Stimulated activated CD4-positive, alpha-beta T cell treated with anti-CD3 and anti-CD28 coated beads, Interleukin-4, amount 100 ng/mL, for 48 hours (primary cell): ENCODE data around the gene CATSPERB.
"Not testable (repeated sequence)": the region's sequence is repeated elsewhere in the genome, so short reads cannot be mapped to it uniquely, and the experiment has no call there.

Experiments used
- DNase-seq, 2 donors: peaks; one replicate each; pipeline ENCODE4 v3.0.0-alpha.2; 2020; ENCODE audit warnings: low read depth in 2 of 2

The CATSPERB gene

DNA sequence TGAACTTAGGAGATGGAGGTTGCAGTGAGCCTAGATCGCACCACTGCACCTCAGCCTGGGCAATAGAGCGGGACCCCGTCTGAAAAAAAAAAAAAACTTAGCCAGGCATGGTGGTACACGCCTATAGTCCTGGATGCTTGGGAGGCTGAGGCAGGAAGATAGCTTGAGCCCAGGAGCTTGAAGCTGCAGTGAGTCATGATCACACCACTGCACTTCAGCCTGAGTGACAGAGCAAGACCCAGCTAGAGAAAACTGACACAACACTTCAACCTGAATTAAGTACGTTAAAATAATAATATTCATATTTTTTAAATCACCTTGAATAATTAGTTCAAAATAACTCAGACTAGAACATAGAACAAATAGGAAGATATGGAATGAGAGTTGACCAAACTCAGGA is 5.7 kb upstream of the CATSPERB start:
- no peak for DNase-seq

DNA sequence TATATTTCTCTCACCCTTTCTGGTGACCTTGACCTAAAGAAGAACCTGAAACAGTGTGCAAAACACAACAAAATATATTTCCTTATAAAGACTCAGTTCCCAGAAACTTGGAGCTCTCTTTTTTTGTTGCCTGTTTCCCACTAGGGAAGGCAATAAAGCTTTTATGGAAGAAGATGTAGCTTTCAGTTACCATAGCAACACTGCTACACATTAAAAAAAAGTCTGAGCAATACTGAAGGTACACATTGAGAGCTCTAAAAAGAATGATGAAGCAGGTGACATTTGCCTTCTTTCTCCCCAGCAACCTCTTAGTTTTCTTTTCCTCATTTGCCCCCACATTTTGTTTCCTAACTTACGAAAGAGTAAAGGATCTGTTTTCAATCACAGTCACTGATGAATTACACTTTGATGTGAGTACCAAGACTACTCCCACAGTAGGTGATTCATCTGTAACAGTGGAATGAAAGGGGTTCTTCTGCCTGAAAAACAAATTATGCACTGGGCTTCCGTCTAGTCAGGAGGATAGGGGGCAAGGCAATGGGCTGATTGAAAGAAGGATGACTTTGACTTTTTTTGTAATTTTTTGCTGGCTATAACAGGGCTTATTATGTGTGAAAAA is 1.1 kb upstream of the CATSPERB start:
- no peak for DNase-seq

DNA sequence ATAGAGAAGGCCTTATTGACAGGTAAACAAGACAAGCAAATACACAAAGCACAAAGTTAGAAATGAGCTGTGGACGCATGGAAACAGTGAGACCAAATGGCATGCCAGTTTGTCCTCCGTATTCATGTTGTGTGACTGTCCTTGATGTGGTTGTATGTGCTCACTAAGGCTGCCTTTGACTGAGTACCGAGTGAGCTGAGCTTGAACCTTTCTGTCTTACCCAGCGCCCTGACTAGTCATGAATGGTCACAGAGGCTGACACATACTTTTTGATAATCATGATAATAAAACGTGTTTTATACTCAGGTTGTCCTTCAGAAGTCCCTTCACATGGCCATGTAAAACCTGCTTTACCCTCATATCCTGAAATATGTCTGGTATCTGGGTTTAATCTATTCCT is 553 bp upstream of the CATSPERB start:
- no peak for DNase-seq

DNA sequence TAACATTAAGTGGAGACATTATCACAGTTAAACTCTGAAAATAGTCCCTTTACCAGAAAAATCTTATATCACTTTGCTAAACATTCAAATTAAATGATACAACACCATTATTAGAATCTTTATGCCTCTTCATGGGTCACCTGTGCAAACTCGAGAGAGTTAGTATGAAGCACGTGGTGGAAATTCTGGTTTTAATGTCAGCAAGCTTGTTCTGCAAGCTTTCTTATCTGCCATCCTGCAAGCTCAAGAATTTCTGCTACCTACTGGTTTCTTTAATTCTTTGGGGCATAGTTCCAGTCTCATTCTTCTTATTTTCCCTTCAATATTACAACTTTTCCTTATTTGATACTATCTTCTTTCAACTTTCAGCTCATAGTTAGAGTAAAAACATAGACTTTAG is 868 bp downstream of the CATSPERB start:
- DNase-seq = no peak

DNA sequence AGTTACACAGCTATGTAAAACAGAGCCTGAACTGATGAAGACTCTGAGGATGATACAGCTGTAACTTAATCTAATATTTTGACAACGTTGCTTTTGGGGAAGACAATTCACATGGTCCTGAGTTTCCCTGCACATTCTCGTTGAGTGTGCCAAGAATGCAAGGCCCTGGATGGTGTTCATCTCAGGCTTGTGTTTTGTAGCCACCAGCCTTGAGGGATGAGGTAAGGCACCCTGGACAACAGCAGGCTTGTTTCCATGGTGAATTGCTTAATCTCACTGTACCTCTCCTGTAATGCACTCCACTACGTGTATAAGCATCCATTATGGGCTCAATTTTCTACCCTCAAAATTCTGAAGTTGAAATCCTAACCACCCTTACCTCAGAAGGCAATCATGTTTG is 2.1 kb downstream of the CATSPERB start:
- DNase-seq = no peak

DNA sequence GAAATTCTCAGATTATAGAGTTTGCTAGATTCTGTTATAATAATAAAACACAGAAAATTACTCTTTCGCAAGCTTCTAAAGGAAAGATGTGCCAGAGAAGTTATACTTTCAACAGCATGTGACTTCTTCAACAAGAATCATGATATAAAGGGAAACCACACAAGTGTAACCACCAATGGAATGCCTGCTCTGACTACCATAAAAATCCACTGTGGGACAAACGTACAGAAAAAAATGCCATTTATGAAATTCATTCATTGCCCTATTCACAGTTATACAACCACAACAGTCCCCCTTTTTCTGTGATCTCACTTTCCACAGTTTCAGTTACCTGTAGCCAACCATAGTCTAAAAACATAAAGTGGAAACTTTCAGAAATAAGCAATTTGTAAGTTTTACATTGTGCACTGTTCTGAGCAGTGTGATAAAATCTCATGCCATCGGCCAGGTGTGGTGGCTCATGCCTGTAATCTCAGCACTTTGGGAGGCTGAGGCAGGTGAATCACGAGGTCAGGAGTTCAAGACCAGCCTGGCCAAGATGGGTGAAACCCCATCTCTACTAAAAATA is 3.2 kb downstream of the CATSPERB start:
- DNase-seq = no peak

DNA sequence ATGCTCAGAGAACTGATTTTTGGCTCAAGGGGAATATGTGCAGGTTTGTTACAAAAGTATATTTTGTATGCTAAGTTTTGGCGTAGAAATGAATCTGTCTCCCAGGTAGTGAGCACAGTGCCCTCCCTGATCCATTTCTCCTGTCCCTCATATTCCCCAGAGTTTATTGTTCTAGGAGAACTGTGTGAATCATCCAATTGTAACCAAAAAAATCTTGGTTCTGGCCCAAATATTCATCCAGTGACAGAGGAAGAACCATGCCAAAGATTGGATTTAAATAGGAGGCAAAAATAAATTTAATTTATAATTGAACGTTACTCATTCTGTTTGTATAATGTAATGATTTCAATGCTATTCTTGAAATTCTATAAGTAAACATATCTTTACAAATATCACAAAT is 4.8 kb downstream of the CATSPERB start:
- no peak for DNase-seq

DNA sequence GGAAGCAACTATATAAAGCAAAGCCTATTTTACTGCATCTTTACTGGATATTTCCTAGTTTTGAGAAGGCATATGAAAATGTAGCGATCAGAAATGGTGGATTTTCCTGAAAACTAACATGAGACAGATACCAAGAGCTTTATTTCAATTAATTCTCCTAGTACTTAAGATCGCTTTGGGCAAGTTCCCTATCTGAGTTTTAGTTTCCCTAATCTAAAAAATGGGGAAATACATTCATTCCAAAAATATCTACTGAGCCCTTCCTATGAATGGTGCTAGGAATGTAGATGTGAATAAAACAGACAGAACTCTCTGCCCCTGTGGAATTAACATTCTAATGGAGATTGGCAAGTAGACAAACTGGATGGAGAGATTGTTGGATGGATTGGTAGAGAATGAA is 8.4 kb downstream of the CATSPERB start:
- DNase-seq = no peak

DNA sequence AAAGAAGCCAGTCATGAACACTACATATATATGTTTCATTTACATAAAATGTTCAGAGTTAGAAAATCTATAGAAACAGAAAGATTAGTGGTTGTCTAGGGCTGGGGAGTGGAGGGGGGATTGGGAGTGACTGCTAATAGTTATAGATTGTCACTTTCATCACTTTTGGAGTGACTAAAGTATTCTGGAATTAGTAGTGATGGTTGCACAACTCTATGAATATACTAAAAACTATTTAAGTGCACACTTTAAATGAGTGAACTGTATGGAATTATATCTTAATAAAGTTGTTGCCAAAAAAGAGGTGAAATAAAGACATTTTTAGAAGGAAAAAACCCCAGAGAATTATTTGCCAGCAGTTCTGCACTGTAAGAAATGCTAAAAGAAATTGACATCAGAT is 9.5 kb downstream of the CATSPERB start:
- no peak for DNase-seq

DNA sequence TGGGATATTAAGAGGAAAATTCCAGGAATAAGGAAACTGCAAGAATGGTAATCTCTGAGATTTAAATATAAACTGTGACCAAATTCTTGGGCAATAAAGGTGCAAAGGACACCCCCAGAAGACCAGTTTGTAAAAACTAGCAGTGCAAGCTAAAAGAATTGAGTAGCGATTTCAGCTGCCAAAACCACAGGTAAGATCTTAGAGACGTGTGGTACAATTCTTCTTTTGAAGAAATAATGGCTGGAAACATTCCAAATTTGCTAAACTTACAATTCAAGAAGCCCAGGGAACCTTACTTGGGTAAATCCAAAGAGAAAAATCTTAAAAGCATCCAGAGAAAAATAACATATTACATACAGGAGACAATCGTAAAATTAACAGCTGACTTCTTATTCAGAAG is 12.0 kb downstream of the CATSPERB start:
- no peak for DNase-seq

DNA sequence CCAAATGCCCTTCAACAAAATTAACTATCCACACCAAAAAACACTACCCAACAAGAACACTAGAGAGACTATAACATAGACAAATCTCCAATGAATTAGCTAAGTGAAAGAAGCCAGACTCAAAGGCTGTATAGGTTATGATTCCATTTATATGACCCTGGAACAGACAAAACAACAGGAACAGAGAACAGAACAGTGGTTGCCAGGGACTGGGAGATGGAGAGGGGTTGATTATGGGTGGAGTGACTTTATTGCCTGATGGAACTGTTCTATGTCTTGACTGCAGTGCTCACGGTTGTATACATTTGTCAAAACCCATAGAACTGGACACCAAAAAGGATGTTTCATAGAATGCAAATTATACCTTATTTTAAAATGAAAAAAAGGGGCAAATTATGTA is 14.9 kb downstream of the CATSPERB start:
- DNase-seq = no peak

DNA sequence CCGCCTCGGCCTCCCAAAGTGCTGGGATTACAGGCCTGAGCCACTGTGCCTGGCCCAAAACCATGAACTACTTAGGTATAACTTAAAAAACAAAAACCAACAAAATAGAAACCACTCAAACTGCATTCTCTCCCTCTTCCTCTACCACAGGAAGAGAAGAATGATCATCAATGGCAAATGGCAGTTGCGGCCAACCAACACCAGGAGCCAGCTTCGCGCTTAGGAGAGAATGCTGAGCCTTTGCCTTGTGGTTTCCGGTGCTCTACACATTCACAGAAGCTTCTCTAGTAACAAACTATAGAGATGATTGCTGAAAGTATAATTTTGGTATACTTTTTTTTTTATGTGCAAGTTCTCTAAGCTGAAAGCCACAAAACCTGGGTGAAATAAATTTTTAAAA is 17.1 kb downstream of the CATSPERB start:
- DNase-seq = no peak

DNA sequence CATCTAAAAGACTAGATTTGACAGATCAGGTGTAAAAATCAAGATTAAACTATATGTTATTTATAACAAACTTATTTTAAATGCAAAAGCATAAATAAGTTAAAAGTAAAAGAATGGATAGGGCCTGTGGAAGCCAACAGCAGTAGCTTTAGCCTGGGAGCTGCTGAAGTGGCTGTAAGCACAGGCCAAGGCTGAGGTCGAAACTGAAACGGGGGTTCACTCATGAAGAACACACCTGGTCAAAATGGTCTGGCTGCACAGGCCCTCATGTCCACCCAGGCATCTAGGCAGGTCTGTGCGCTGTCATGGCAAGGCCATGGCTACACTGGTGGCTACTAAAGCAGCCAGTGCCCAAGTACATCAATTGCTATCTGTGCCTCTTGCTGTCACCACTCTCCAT is 23.1 kb downstream of the CATSPERB start:
- DNase-seq = no peak

DNA sequence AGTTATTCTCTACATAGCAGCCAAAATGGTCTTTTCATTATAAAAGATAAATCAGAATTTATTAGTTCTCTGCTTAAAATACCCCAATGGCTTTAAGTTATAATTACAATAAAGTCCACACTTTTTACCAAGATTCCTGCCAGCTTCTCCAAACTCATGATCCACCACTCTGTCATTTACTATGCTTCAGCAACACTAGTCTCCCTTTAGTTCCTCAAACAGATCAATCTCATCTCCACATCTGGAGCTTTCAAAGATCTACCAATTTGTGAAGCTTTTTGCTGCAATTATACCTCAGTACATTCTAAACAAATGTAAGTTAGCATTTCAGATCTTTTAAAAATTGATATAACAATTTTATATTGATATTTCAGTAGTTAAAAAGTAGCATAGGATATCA is 24.9 kb downstream of the CATSPERB start:
- DNase-seq = no peak

DNA sequence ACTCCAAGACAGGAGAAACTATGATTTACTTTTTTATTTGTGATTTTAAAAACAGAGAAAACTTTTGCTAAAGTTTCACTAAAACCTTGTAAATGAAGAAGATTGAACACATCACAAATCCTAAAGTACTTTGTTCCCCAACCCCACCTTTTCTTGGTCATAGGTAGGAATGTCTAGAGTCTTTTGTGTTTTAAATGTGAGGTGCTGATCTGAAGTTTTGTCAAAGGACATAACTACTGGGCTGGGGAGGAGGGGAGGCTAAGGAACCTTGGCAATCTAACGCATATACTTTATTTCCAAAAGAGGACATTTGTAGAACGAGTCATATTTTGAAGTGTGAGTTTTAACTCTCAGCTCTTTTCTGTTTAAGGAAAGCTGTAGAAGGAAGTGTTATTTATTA is 37.2 kb downstream of the CATSPERB start:
- DNase-seq = no peak

DNA sequence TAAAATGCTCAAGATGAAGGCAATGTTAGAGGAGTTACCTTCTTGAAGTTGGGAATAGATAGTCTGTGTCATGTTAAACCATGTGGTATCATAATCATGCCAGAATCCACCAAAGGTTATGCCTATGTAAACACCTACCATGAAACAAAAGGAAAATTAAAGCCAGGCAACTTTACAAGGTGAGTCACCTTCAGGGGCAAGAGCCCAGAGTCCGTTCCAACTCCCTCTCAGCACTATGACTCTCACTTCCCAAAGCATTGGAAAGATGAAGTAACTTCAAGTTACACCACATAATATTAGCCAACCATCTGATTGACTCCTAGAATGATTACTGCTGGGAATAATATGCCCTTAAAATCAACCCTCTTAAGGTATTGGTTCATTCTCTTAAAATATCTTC is 38.5 kb downstream of the CATSPERB start:
- DNase-seq = no peak

DNA sequence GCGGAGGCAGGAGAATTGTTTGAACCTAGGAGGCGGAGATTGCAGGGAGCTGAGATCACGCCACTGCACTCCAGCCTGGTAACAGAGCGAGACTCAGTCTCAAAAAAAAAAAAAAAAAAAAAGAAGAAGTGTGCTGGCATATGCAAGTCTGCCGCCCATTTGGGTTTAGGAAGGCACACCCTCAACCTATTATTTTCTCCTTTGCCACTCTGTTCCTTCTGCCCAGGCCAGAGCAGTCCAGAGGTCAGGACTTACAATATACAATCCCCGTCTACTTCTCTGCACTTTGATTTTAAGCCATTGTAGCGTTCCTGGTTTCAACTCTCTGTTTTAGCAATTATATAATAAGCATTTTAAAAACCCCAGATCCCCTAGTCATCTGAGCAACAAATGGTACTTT is 39.8 kb downstream of the CATSPERB start:
- DNase-seq = no peak

DNA sequence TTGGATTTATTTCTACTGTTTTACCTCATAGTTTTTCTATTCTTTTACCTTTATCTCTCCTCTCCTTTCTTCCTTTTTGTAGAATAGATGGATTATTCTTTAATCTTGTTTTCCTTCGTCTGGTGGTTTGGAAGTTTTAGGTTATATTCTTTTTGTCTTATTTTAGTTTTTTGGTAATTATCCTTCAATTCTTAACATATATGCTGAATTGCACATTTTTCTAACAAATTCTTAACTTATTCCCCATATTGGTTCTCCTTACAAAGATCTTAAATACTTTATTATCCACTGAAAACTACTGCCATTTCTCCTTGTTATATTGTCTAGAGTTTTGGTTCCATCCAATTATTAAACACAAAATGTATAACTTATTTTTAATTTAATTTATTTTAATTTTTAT is 42.3 kb downstream of the CATSPERB start:
- DNase-seq = no peak

DNA sequence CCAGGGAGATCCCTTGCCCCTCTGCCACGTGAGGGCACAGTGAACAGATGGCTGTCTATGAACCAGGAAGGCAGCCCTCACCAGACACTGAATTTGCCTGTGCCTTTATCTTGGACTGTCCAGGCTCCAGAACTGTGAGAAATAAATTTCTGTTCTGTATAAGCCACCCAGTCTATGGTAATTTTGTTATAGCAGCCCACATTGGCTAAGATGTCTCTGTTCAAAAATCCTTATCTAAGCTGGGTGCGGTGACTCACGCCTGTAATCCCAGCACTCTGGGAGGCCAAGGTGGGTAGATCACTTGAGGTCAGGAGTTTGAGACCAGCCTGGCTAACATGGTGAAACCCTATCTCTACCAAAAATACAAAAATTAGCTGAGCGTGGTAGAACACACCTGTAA is 44.5 kb downstream of the CATSPERB start:
- DNase-seq = not testable (repeated sequence)

DNA sequence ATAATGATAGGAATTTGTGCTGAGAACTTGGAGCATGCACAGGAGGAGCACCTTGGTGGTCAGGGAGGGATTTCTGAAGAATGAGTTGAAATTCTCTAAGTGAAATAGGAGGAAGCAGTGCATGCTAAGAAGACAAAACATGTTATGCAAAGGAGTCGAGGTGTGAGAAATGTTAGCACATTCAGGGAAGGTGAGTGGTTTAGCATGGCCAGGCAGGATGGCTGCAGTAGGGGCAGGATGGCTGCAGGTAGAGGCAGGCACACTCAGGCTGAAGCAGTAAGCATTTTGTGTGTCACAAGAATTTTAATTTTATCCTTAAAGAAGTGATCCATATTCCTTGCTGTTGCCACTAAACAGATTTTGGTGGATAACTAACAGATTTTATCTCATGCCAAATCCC is 46.3 kb downstream of the CATSPERB start:
- no peak for DNase-seq

DNA sequence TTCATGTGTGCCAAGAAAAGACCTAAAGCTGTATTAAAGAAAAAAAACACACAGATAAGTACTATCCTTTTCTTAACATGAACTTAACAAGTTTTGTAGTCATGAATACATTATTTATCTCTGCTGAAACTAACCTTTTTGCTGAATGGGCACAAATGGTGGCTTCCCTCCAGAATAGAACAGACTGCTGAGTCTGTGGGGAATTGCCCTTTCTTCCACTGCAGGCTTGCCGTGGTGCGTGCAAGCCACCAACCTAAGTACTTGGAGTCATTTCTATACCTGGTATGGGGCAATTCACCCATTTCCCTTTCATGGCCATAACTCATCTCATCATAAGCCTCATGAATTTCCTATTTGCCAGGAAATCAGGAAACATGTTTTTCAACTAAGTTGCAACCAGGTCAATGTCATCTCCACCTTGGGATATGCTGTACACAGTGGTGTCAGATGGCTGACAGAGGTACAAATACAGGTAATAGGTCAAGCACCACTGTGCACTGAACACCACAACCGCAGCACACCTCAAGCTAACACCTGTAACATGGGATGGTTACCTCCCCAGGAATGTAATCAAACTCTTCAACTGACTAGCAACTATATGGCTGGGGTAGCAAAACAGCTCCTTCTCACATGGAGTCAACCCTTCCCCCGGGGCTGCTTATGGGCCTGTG is 49.9 kb downstream of the CATSPERB start:
- DNase-seq = peak in 1 of 2 donors; percentile 5

DNA sequence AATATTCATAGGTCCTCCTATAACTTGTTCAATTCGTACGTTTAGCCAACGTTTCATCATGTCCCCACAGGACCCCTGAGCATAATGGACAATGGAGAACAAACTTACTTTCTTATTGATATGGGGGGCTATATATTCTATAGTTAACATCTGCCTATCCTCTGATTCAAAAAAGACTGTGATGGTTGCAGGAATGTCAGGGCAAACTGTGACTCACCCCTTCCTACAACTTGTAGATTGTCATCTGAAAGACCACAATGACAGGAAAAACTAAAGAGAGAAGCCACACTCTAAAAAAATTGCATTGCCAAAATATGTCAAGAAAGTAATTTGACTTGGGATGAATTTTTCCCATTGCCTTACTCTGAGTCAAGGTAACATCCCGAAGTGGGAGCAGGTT is 50.8 kb downstream of the CATSPERB start:
- no peak for DNase-seq

DNA sequence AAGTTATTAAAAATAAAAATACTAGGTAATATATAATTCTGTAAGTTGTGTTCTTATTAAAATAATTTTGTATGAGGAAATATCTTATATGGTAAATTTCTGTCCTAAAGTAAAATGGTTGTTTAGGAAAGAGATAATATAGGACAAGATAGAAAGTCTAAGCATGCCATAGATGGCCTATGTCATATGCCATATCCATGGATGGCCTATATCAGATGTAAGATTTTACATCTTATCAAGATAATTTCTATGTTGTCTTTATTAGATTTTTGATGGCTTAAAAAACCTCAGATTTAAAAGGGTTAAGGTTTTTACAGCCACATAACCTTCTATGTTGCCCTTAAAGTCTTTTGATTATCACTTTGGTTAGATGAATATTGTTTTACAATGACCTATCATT is 52.6 kb downstream of the CATSPERB start:
- no peak for DNase-seq

DNA sequence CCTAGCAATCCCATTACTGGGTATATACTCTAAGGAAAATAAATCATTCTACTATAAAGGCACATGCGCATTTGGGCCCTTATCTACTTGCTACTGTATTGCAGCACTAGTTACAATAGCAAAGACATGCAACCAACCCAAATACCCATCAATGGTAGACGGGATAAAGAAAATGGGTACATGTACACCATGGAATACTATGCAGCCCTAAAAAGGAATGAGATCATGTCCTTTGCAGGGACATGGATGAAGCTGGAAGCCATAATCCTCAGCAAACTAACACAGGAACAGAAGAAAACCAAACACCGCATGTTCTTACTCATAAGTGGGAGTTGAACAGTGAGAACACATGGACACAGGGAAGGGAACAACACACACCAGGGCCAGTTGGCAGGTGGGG is 54.2 kb downstream of the CATSPERB start:
- DNase-seq = not testable (repeated sequence)
